CD14-positive monocyte (primary cell): Measurements from ENCODE around the gene COQ8B. TPM values are rescaled to one million over a fixed set of nuclear protein-coding genes. Genes with fewer than 3 reads are reported as not detected.

ENCODE experiments used
- DNase-seq, 3 donors: peaks; one replicate each; pipeline ENCODE4 v3.0.0-alpha.2; 2011 to 2022
- H2AFZ ChIP-seq: 2 replicates; pipeline ENCODE4 v1.6.0; 2012; ENCODE audit warnings: mild to moderate bottlenecking, low read depth, low read length, inconsistent platforms; ENCODE audit not compliant: insufficient read depth, poor library complexity, severe bottlenecking
- H3K27ac ChIP-seq, 2 donors: 1 replicate in 1 of 2; 2 replicates in 1 of 2; pipeline ENCODE4 v1.5.1; 2012 to 2013; ENCODE audit warnings: low read length in 2 of 2, control low read depth in 1 of 2, inconsistent platforms in 1 of 2, low read depth in 1 of 2, mild to moderate bottlenecking in 1 of 2
- H3K27me3 ChIP-seq, 2 donors: one replicate each; pipeline versions ENCODE4 v1.6.0 to v1.6.1; 2011 to 2013; ENCODE audit warnings: low read length in 2 of 2; ENCODE audit not compliant: control insufficient read depth in 2 of 2, insufficient read depth in 2 of 2
- H3K36me3 ChIP-seq, 2 donors: replicated peaks in 1 of 2; 1 replicate in 1 of 2; 2 replicates in 1 of 2; pipeline versions ENCODE4 v1.5.1 to v1.6.1; 2012 to 2013; ENCODE audit warnings: low read length in 2 of 2, control low read depth in 1 of 2, inconsistent platforms in 1 of 2, mild to moderate bottlenecking in 1 of 2; ENCODE audit not compliant: insufficient read depth in 2 of 2, control insufficient read depth in 1 of 2
- H3K4me1 ChIP-seq, 2 donors: 1 replicate in 1 of 2; 2 replicates in 1 of 2; pipeline versions ENCODE4 v1.5.1 to v1.6.1; 2012 to 2013; ENCODE audit warnings: low read length in 2 of 2, control low read depth in 1 of 2, inconsistent platforms in 1 of 2, mild to moderate bottlenecking in 1 of 2, moderate library complexity in 1 of 2; ENCODE audit not compliant: insufficient read depth in 2 of 2, control insufficient read depth in 1 of 2
- H3K4me2 ChIP-seq: replicated peaks from 2 replicates; pipeline ENCODE3; 2012; ENCODE audit warnings: low read length, moderate library complexity, mild to moderate bottlenecking; ENCODE audit not compliant: poor library complexity, severe bottlenecking; ENCODE audit errors: extremely low read depth
- H3K4me3 ChIP-seq, 3 experiments: fragments of 200-600 bp in 1 of 3; sonication (generic) in 1 of 3; replicated peaks in 1 of 3; 1 replicate in 2 of 3; 2 replicates in 1 of 3; pipeline ENCODE4 v1.5.1; 2011 to 2013; ENCODE audit warnings: low read length in 3 of 3, mild to moderate bottlenecking in 3 of 3, control low read depth in 2 of 3, low read depth in 2 of 3, inconsistent platforms in 1 of 3, moderate library complexity in 1 of 3
- H3K79me2 ChIP-seq: 2 replicates; pipeline ENCODE4 v1.6.0; 2012; ENCODE audit warnings: mild to moderate bottlenecking, control low read depth, inconsistent platforms, low read length, moderate library complexity; ENCODE audit not compliant: insufficient read depth
- H3K9ac ChIP-seq: 2 replicates; pipeline ENCODE4 v1.6.0; 2017; ENCODE audit warnings: low read length, mild to moderate bottlenecking; ENCODE audit not compliant: insufficient read depth, poor library complexity, severe bottlenecking
- H3K9me3 ChIP-seq, 2 donors: replicated peaks in 1 of 2; 1 replicate in 1 of 2; 2 replicates in 1 of 2; pipeline versions ENCODE4 v1.5.1 to v1.6.1; 2012 to 2013; ENCODE audit warnings: low read length in 2 of 2, control low read depth in 1 of 2; ENCODE audit not compliant: control insufficient read depth in 1 of 2, insufficient read depth in 1 of 2
- H4K20me1 ChIP-seq: 2 replicates; pipeline ENCODE4 v1.6.0; 2012; ENCODE audit warnings: mild to moderate bottlenecking, low read length, control low read depth, moderate library complexity; ENCODE audit not compliant: insufficient read depth
- H3K27ac Mint-ChIP-seq, 7 donors: one replicate each; pipeline ENCODE4 v1.8.0; 2020; ENCODE audit warnings: mild to moderate bottlenecking in 7 of 7, mixed read lengths in 7 of 7, moderate library complexity in 6 of 7, inconsistent platforms in 2 of 7
- H3K27me3 Mint-ChIP-seq, 3 donors: one replicate each; pipeline ENCODE4 v1.8.0; 2021 to 2022; ENCODE audit warnings: low read depth in 3 of 3, mild to moderate bottlenecking in 3 of 3, mixed read lengths in 3 of 3, moderate library complexity in 3 of 3, inconsistent platforms in 1 of 3
- H3K36me3 Mint-ChIP-seq, 2 donors: one replicate each; pipeline ENCODE4 v1.8.0; 2020; ENCODE audit warnings: mixed read lengths in 2 of 2, inconsistent platforms in 1 of 2, mild to moderate bottlenecking in 1 of 2
- H3K4me1 Mint-ChIP-seq: one replicate; pipeline ENCODE4 v1.8.0; 2020; ENCODE audit warnings: mild to moderate bottlenecking, mixed read lengths
- H3K4me3 Mint-ChIP-seq, 2 donors: one replicate each; pipeline ENCODE4 v1.8.0; 2020; ENCODE audit warnings: mild to moderate bottlenecking in 2 of 2, mixed read lengths in 2 of 2, moderate library complexity in 1 of 2
- H3K9me3 Mint-ChIP-seq, 7 donors: one replicate each; pipeline ENCODE4 v1.8.0; 2020 to 2022; ENCODE audit warnings: mixed read lengths in 7 of 7, mild to moderate bottlenecking in 6 of 7, moderate library complexity in 6 of 7, inconsistent platforms in 2 of 7
- WGBS: methylation state at CpG from one replicate; pipeline ENCODE4 v1.1.5; 2013; ENCODE audit warnings: missing lambda C conversion rate; ENCODE audit not compliant: insufficient coverage; 5-methylcytosine and 5-hydroxymethylcytosine counted together
- intact Hi-C, 2 donors: fragments of 100-400 bp; cut with micrococcal nuclease; formaldehyde crosslinking; loops; one replicate each; pipeline versions ENCODE4 v1.15.0 to v1.15.1; 2023
- polyA plus RNA-seq, 3 donors: library from polyadenylated mRNA; depleted of rRNA in 1 of 3; unstranded in 2 of 3; stranded (reverse) in 1 of 3; fragments of 300-500 nt in 2 of 3; fragments of >200 nt in 1 of 3; fragmentation: Illumina TruSeq in 2 of 3; gene quantifications; 1 replicate in 2 of 3; 2 replicates in 1 of 3; pipeline ENCODE4 v1.2.3, GENCODE V29; 2012 to 2021
- TF ChIP-seq, protein P1 (sequence below): fragments of 200-600 bp; IDR thresholded peaks from one replicate; pipeline ENCODE4 v1.8.0; 2022; ENCODE audit warnings: antibody characterized with exemption, mild to moderate bottlenecking

Gene COQ8B
- polyA plus RNA-seq, 3 donors = 16.0 to 44.0 (median 23.4) TPM

DNA sequence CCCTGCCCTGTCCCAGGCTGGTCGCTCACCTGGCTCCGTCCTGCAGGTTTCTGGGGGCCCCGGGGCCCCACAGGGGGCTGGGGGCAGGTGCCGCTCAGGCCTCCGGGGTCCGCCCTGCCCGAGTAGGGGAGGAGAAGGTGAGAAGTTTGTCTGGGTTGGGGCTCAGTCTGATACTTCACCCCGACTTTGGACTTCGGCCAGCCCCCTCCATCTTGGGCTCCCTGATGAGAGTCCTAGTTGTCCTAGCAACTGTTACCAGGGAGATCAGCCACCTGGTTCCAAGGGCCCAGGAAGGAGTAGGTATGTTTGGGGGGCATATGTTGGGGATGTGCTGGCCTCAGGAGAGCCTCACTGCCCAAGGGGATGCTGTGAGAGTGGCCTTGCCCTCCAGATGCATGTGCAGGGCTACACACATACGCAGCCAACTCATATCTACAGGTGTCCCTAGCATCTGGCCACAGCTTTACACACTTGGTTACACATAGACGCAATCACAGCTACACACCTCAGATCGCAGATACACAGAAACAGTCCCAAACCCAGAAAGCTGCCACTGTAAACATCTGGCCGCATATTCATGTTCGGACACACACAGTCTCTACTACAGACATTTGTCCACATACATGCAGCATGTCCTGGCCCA lies 29.7 kb downstream of the COQ8B start:
- H3K27me3 ChIP-seq = peaks cover 0 to 3% of the 10 kb centered on the region in 2 donors
- intact Hi-C loops = no loop called here
- no peak overlapping the region for H3K27ac Mint-ChIP-seq
- TF ChIP-seq, protein P1, sequence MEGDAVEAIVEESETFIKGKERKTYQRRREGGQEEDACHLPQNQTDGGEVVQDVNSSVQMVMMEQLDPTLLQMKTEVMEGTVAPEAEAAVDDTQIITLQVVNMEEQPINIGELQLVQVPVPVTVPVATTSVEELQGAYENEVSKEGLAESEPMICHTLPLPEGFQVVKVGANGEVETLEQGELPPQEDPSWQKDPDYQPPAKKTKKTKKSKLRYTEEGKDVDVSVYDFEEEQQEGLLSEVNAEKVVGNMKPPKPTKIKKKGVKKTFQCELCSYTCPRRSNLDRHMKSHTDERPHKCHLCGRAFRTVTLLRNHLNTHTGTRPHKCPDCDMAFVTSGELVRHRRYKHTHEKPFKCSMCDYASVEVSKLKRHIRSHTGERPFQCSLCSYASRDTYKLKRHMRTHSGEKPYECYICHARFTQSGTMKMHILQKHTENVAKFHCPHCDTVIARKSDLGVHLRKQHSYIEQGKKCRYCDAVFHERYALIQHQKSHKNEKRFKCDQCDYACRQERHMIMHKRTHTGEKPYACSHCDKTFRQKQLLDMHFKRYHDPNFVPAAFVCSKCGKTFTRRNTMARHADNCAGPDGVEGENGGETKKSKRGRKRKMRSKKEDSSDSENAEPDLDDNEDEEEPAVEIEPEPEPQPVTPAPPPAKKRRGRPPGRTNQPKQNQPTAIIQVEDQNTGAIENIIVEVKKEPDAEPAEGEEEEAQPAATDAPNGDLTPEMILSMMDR = no peak
- DNase-seq = no peak
- peaks cover 0 to 1% (median 0%) of the 10 kb centered on the region in 3 donors for H3K27me3 Mint-ChIP-seq
- 100% methylated on average over 7 of the region's 14 CpGs for WGBS
- H3K4me1 Mint-ChIP-seq = peaks cover 5% of the 10 kb centered on the region
- H3K4me1 ChIP-seq = peaks cover 19 to 24% of the 10 kb centered on the region in 2 donors
- H3K9ac ChIP-seq = no peak overlapping the region
- no peak overlapping the region for H3K4me2 ChIP-seq
- no peak overlapping the region for H2AFZ ChIP-seq
- no peaks in the 10 kb centered on the region for H3K79me2 ChIP-seq
- H3K9me3 Mint-ChIP-seq = peaks cover 0 to 4% (median 0%) of the 10 kb centered on the region in 7 donors
- no peaks in the 10 kb centered on the region for H3K36me3 ChIP-seq
- H3K36me3 Mint-ChIP-seq = peaks cover 16 to 28% of the 10 kb centered on the region in 2 donors
- H3K27ac ChIP-seq = no peak overlapping the region
- H3K4me3 ChIP-seq = no peak overlapping the region
- no peaks in the 10 kb centered on the region for H3K9me3 ChIP-seq
- H3K4me3 Mint-ChIP-seq = no peak overlapping the region
- H4K20me1 ChIP-seq = no peaks in the 10 kb centered on the region

DNA sequence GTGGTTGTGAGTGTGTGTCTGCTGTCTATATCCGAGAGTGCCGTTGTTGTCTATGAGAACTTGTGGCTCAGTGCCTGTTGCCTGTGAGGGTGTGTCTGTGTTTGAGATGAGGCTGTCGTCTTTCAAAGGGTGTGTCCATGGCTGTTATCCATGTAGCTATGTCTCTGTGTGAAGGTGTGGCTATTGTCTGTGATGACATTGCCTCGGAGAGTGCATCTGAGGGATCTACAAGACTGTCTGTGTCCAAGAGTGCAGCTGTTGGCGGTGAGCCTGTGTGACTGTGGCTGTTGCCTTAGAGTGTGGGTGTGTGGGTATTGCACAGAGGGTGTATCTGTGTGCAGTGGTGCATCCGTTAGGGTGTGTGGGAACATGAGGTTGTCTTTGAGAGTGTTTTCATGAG lies 31.1 kb downstream of the COQ8B start:
- H3K9me3 Mint-ChIP-seq = peaks cover 0 to 4% (median 0%) of the 10 kb centered on the region in 7 donors
- TF ChIP-seq, protein P1 = no peak
- H3K27me3 Mint-ChIP-seq = peaks cover 0 to 1% (median 0%) of the 10 kb centered on the region in 3 donors
- Histone ChIP-seq H3K79me2 (no peaks in the 10 kb centered on the region), H2AFZ (no peak overlapping the region), H3K27me3 (peaks cover 0 to 3% of the 10 kb centered on the region in 2 donors), H4K20me1 (no peaks in the 10 kb centered on the region), H3K36me3 (no peaks in the 10 kb centered on the region), H3K9ac (no peak overlapping the region), H3K9me3 (no peaks in the 10 kb centered on the region), H3K4me2 (no peak overlapping the region), H3K27ac (no peak overlapping the region), H3K4me1 (peaks cover 12 to 16% of the 10 kb centered on the region in 2 donors), H3K4me3 (no peak overlapping the region)
- peaks cover 21 to 29% of the 10 kb centered on the region in 2 donors for H3K36me3 Mint-ChIP-seq
- WGBS = 97% methylated on average over 6 of the region's 6 CpGs
- no peaks in the 10 kb centered on the region for H3K4me1 Mint-ChIP-seq
- H3K27ac Mint-ChIP-seq = peak overlapping the region in 3 of 7 donors; percentile 4 to 62 (median 8)
- no peak for DNase-seq
- H3K4me3 Mint-ChIP-seq = no peak overlapping the region
- intact Hi-C loops = no loop called here
